B cell (primary cell): Measurements from ENCODE around the gene SCO2. TPM values are rescaled to one million over a fixed set of nuclear protein-coding genes. Genes with fewer than 3 reads are reported as not detected.

ENCODE experiments used
- ATAC-seq: fragments of 200-7000 bp; cut with Tn5 transposase; one replicate; pipeline ENCODE4 v1.10.0; 2021; ENCODE audit warnings: low read depth, mild to moderate bottlenecking, moderate number of reproducible peaks, moderate library complexity
- CTCF ChIA-PET: fragments of 350-600 bp; sonication (Branson Sonifier 250); formaldehyde crosslinking; loops from one replicate; lab custom pipeline; 2021; ENCODE audit warnings: antibody characterized with exemption, inconsistent platforms; lab: Charles Lee
- POLR2A ChIA-PET: fragments of 350-600 bp; sonication (Branson Sonifier 250); formaldehyde crosslinking; loops from one replicate; lab custom pipeline; 2021; ENCODE audit warnings: antibody characterized with exemption; lab: Charles Lee
- DNase-seq: peaks from one replicate; pipeline ENCODE4 v3.0.0; 2013
- H2AFZ ChIP-seq: 2 replicates; pipeline ENCODE4 v1.6.1; 2012; ENCODE audit warnings: mild to moderate bottlenecking, low read depth, low read length; ENCODE audit not compliant: insufficient read depth, poor library complexity, severe bottlenecking
- H3K27ac ChIP-seq, 2 donors: 1 replicate in 1 of 2; 2 replicates in 1 of 2; pipeline ENCODE4 v1.5.1; 2012 to 2013; ENCODE audit warnings: low read length in 2 of 2, mild to moderate bottlenecking in 2 of 2, moderate library complexity in 1 of 2
- H3K27me3 ChIP-seq, 4 experiments: fragments of 200-600 bp in 1 of 4; sonication (generic) in 1 of 4; replicated peaks in 1 of 4; 1 replicate in 2 of 4; 2 replicates in 2 of 4; pipeline versions ENCODE4 v1.6.1 to v1.7.0; 2013 to 2016; ENCODE audit warnings: low read length in 3 of 4, mild to moderate bottlenecking in 2 of 4, mixed read lengths in 1 of 4, moderate library complexity in 1 of 4; ENCODE audit not compliant: insufficient read depth in 4 of 4, control insufficient read depth in 3 of 4; ENCODE audit errors: control extremely low read depth in 1 of 4
- H3K36me3 ChIP-seq, 2 experiments: replicated peaks in 1 of 2; 1 replicate in 1 of 2; 2 replicates in 1 of 2; pipeline versions ENCODE4 v1.6.1 to v1.7.1; 2013; ENCODE audit warnings: low read length in 1 of 2; ENCODE audit not compliant: insufficient read depth in 2 of 2, control insufficient read depth in 1 of 2; ENCODE audit errors: control extremely low read depth in 1 of 2, extremely low read depth in 1 of 2
- H3K4me1 ChIP-seq, 2 donors: fragments of 200-600 bp in 1 of 2; sonication (generic) in 1 of 2; 1 replicate in 1 of 2; 2 replicates in 1 of 2; pipeline versions ENCODE4 v1.5.1 to v1.6.1; 2013 to 2017; ENCODE audit warnings: low read length in 2 of 2; ENCODE audit not compliant: control insufficient read depth in 2 of 2, insufficient read depth in 2 of 2
- H3K4me2 ChIP-seq: replicated peaks from 2 replicates; pipeline ENCODE3; 2012; ENCODE audit warnings: mild to moderate bottlenecking, low read depth, low read length; ENCODE audit not compliant: poor library complexity, severe bottlenecking
- H3K4me3 ChIP-seq, 5 experiments: fragments of 200-600 bp in 1 of 5; sonication (generic) in 1 of 5; 1 replicate in 3 of 5; 2 replicates in 2 of 5; pipeline versions ENCODE4 v1.5.1 to v1.7.0; 2011 to 2016; ENCODE audit warnings: low read length in 4 of 5, mild to moderate bottlenecking in 4 of 5, low read depth in 2 of 5, control low read depth in 1 of 5, moderate library complexity in 1 of 5; ENCODE audit not compliant: insufficient read depth in 1 of 5; ENCODE audit errors: control extremely low read depth in 1 of 5, extremely low read depth in 1 of 5
- H3K79me2 ChIP-seq: fragments of 200-600 bp; sonication (generic); one replicate; pipeline ENCODE4 v1.6.0; 2016; ENCODE audit warnings: low read length; ENCODE audit not compliant: control insufficient read depth, insufficient read depth
- H3K9ac ChIP-seq: fragments of 200-600 bp; sonication (generic); 2 replicates; pipeline ENCODE4 v1.6.1; 2017; ENCODE audit warnings: mild to moderate bottlenecking, low read length, moderate library complexity
- H3K9me3 ChIP-seq, 3 donors: one replicate each; pipeline versions ENCODE4 v1.6.1 to v1.7.1; 2013; ENCODE audit warnings: low read length in 2 of 3; ENCODE audit not compliant: control insufficient read depth in 2 of 3, insufficient read depth in 1 of 3; ENCODE audit errors: control extremely low read depth in 1 of 3
- H4K20me1 ChIP-seq: 2 replicates; pipeline ENCODE4 v1.6.0; 2012; ENCODE audit warnings: mild to moderate bottlenecking, low read length; ENCODE audit not compliant: insufficient read depth, control insufficient read depth, poor library complexity, severe bottlenecking
- H3K27ac Mint-ChIP-seq: one replicate; pipeline ENCODE4 v1.8.0; 2021; ENCODE audit warnings: mixed read lengths
- H3K27me3 Mint-ChIP-seq: one replicate; pipeline ENCODE4 v1.8.0; 2021; ENCODE audit warnings: mixed read lengths
- H3K4me1 Mint-ChIP-seq: one replicate; pipeline ENCODE4 v1.8.0; 2021; ENCODE audit warnings: mixed read lengths
- H3K4me3 Mint-ChIP-seq: one replicate; pipeline ENCODE4 v1.8.0; 2021; ENCODE audit warnings: mixed read lengths
- H3K9me3 Mint-ChIP-seq: one replicate; pipeline ENCODE4 v1.8.0; 2022; ENCODE audit warnings: mixed read lengths; ENCODE audit not compliant: insufficient read depth
- EZH2 ChIP-seq: IDR thresholded peaks from 2 replicates; pipeline ENCODE4 v1.6.1; 2012; ENCODE audit warnings: borderline replicate concordance, low read depth, mild to moderate bottlenecking, moderate library complexity, low read length; ENCODE audit not compliant: insufficient read depth, poor library complexity, severe bottlenecking
- WGBS: methylation state at CpG from one replicate; pipeline ENCODE4 v1.1.5; 2013; ENCODE audit warnings: missing lambda C conversion rate; ENCODE audit not compliant: insufficient coverage; 5-methylcytosine and 5-hydroxymethylcytosine counted together
- intact Hi-C: fragments of 100-400 bp; cut with micrococcal nuclease; formaldehyde crosslinking; loops from one replicate; pipeline ENCODE4 v1.10.0; 2022
- polyA plus RNA-seq: library from polyadenylated mRNA; depleted of rRNA; stranded (reverse); fragments of >200 nt; gene quantifications from 2 replicates; pipeline ENCODE4 v1.2.3, GENCODE V29; 2012
- total RNA-seq, 2 donors: library from RNA; stranded (reverse); fragments of 120-200 nt in 1 of 2; gene quantifications; 1 replicate in 1 of 2; 2 replicates in 1 of 2; pipeline versions ENCODE4 v1.2.3 to v1.2.4, GENCODE V29; 2013 to 2022
- TF ChIP-seq, protein P1 (sequence below): fragments of 200-600 bp; IDR thresholded peaks from one replicate; pipeline ENCODE4 v1.8.0; 2022; ENCODE audit warnings: antibody characterized with exemption, mild to moderate bottlenecking

SCO2 gene
- total and polyA plus RNA-seq, 2 donors (not counting 1 experiment from before 2014, with no cell fraction given) = 1.1 to 14.2 TPM

- no peak overlapping the region for H3K27ac ChIP-seq
- H3K9me3 Mint-ChIP-seq = no peaks in the 10 kb centered on the region
- H2AFZ ChIP-seq = no peak overlapping the region
- no peaks in the 10 kb centered on the region for H3K79me2 ChIP-seq
- no peaks in the 10 kb centered on the region for H3K27me3 Mint-ChIP-seq
- CTCF ChIA-PET = no interaction called here
- POLR2A ChIA-PET = no interaction called here
- H3K4me1 ChIP-seq = peaks cover 7 to 8% of the 10 kb centered on the region in 2 donors
- no peak overlapping the region for H3K4me3 ChIP-seq
- H3K36me3 ChIP-seq = no peaks in the 10 kb centered on the region
- H3K9ac ChIP-seq = no peak overlapping the region
- intact Hi-C loops = no loop called here
- H3K4me3 Mint-ChIP-seq = no peak overlapping the region
- no peak overlapping the region for H3K4me2 ChIP-seq
- no peaks in the 10 kb centered on the region for H3K9me3 ChIP-seq
- no peak for TF ChIP-seq EZH2
- TF ChIP-seq, protein P1, sequence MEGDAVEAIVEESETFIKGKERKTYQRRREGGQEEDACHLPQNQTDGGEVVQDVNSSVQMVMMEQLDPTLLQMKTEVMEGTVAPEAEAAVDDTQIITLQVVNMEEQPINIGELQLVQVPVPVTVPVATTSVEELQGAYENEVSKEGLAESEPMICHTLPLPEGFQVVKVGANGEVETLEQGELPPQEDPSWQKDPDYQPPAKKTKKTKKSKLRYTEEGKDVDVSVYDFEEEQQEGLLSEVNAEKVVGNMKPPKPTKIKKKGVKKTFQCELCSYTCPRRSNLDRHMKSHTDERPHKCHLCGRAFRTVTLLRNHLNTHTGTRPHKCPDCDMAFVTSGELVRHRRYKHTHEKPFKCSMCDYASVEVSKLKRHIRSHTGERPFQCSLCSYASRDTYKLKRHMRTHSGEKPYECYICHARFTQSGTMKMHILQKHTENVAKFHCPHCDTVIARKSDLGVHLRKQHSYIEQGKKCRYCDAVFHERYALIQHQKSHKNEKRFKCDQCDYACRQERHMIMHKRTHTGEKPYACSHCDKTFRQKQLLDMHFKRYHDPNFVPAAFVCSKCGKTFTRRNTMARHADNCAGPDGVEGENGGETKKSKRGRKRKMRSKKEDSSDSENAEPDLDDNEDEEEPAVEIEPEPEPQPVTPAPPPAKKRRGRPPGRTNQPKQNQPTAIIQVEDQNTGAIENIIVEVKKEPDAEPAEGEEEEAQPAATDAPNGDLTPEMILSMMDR = no peak
- no peak overlapping the region for H3K27ac Mint-ChIP-seq
- peak; percentile 1 for DNase-seq
- no peak for ATAC-seq
- H3K27me3 ChIP-seq = no peaks in the 10 kb centered on the region
- no peaks in the 10 kb centered on the region for H4K20me1 ChIP-seq
- WGBS = 93% methylated on average over 27 of the region's 31 CpGs
- H3K4me1 Mint-ChIP-seq = peaks cover 17% of the 10 kb centered on the region
Measured at GRCh38 chr22:50489363-50490243, 35.8 kb downstream of the SCO2 start.

DNA sequence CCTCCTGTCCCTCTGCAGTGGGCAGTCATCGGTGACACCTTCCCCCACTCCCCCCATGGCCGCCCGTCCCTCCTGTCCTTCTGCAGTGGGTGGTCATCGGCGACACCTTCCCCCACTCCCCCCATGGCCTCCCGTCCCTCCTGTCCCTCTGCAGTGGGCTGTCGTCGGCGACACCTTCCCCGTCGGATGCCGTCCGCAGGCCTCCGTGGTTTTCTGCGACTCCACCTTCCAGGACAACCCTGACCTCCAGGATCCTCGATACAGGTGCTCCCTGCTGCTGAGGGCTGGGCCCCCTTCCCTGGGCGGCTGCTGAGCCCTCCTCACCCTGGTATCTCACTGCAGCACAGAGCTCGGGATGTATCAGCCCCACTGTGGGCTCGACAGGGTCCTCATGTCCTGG lies 36.5 kb downstream of the SCO2 start:
- no peak overlapping the region for H3K4me3 ChIP-seq
- no peak for ATAC-seq
- TF ChIP-seq, protein P1 = no peak
- TF ChIP-seq EZH2 = no peak
- H3K36me3 ChIP-seq = no peaks in the 10 kb centered on the region
- H3K27me3 ChIP-seq = peaks cover 0 to under 1% (median 0%) of the 10 kb centered on the region in 4 experiments
- Mint-ChIP-seq H3K27ac (no peak overlapping the region), H3K9me3 (no peaks in the 10 kb centered on the region), H3K27me3 (no peaks in the 10 kb centered on the region), H3K4me1 (peaks cover 22% of the 10 kb centered on the region), H3K4me3 (no peak overlapping the region)
- intact Hi-C loops = no loop called here
- no peak overlapping the region for H3K4me2 ChIP-seq
- H3K9ac ChIP-seq = no peak overlapping the region
- 97% methylated on average over 16 of the region's 19 CpGs for WGBS
- no peak overlapping the region for H2AFZ ChIP-seq
- no peaks in the 10 kb centered on the region for H4K20me1 ChIP-seq
- no peak overlapping the region for H3K27ac ChIP-seq
- H3K79me2 ChIP-seq = peaks cover 3% of the 10 kb centered on the region
- no peaks in the 10 kb centered on the region for H3K9me3 ChIP-seq
- DNase-seq = no peak
- CTCF ChIA-PET = no interaction called here
- H3K4me1 ChIP-seq = peaks cover 12 to 15% of the 10 kb centered on the region in 2 donors
- POLR2A ChIA-PET = no interaction called here
